G401 (cell line): ENCODE measurements around the gene C1orf116. TPM values are rescaled to one million over a fixed set of nuclear protein-coding genes. Genes with fewer than 3 reads are reported as not detected.
"Not testable (repeated sequence)": the region's sequence is repeated elsewhere in the genome, so short reads cannot be mapped to it uniquely, and the experiment has no call there.

Experiments
- DNase-seq: peaks from one replicate; pipeline ENCODE4 v3.0.0-alpha.2; 2015; ENCODE audit warnings: low spot score
- in situ Hi-C: cut with HindIII; loops from 2 replicates; pipeline ENCODE4 v1.10.0; 2016; ENCODE audit warnings: low sequenced_read_pairs, mixed read lengths
- total RNA-seq: library from RNA; depleted of rRNA; stranded (reverse); fragments of >200 nt; shearing (Covaris generic); gene quantifications from 2 replicates; pipeline ENCODE4 v1.2.3, GENCODE V29; 2014

C1orf116 gene
- total RNA-seq, 1 experiment from 2014 or later: not detected

DNA sequence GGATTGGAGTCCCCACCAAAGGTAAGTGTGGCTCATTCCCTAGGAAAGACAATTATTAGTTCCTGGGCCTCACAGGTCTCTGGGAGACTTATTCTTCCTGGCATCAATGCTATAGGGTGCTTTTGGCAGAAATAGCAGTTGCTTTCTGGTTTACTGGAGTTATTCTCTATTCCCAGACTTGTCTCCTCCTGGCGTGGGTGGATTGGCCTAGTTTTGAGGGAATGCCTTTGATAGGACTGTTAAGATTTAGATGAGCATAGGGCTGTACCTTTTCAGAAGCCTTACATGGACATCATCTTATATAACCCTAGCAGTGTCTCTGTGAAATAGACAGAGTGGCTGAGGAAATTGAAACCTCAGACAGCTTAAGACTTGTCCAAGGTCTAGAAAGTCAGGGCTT is 29.5 kb upstream of the C1orf116 start:
- no peak for DNase-seq
- in situ Hi-C loops: no loop called here

DNA sequence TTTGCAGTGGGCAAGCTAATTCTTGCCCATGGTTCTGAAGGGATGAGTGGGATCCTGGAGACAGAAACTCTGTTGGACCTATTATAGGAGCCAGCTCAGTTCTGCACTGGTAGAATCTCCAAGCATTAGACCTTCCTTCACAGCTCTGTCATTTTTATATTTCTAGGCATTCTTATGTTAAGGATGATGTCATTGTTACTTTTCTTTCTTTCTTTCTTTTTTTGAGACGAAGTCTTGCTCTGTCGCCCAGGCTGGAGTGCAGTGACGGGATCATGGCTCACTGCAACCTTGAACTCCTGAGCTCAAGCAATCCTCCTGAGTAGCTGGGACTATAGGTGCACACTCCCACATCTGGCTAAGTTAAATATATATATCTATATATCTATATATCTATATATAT is 28.0 kb upstream of the C1orf116 start:
- in situ Hi-C loops: no loop called here
- no peak for DNase-seq

DNA sequence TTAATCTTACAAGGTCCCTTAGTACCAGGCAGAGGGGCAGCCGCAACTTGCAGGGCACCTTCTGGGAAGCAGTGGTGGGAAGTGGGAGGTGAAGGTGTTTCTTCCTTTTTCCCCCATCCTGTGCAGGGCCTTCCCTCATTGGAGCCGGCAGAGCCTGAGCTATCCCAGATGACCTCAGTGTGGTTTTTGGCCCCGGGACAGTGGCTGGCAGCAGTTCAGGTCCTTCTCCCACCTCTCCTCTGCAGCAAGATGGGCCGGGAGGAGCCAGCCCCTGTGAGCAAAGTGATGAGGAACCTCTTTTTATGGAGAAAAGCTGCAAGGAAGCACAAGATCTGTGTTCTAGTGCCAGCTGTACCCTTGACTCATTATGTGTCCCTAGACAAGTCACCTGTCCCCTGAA is 27.3 kb upstream of the C1orf116 start:
- in situ Hi-C loops: no loop called here
- DNase-seq: no peak

DNA sequence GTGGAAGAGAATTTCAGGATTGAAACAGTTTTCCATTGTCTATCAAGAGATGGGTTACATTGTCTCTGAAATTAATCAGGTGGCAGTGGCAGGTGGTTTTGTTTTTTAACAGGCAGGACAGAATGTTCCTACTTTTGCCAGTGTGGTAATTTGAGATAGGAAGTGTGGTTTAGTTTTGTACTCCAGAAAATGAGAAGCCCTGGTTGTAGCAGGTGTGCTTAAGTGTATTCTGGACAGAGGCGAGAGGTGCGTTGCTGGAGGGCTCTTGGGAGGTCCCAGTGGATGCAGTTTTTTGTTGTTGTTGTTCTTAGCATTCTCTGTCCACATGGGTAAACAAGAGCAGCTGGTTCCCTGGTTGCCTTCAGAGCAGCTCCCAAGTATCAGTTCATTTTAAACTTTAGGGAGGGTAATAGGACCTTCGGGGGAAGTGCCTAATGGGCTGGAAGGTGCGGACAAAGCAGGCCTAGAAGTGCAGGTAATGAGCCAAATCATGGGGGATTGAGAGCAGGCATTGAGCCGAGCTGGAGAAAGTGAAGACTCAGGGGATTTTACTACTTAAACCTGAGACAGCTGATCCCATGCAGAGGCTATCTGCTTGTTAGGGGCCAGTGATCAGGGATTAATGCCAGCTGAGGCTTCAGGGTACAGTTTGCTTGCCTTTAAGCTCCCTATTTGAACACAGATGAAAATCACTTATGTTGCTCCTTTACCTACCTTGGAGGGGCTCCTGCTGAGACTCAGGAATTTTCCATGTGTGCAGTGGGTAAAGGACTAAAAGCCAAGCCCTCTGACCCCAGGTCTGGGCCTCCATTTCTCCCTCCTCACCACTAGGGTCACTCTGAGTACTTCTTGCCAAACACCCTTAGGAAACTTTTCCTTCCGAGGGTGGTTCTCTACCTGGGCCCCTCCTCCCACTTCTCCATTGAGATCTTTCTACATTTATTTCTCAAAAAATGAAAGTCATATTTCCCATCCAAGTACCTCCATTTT is 26.6 kb upstream of the C1orf116 start:
- no peak for DNase-seq
- in situ Hi-C loops: no loop called here

- in situ Hi-C loops: no loop called here
- DNase-seq: no peak
These were observed 25.7 kb upstream of the C1orf116 start for GRCh38 chr1:207058252-207058651.

- in situ Hi-C loops: no loop called here
- no peak for DNase-seq
These were observed 24.1 kb upstream of the C1orf116 start for GRCh38 chr1:207056673-207057072.

DNA sequence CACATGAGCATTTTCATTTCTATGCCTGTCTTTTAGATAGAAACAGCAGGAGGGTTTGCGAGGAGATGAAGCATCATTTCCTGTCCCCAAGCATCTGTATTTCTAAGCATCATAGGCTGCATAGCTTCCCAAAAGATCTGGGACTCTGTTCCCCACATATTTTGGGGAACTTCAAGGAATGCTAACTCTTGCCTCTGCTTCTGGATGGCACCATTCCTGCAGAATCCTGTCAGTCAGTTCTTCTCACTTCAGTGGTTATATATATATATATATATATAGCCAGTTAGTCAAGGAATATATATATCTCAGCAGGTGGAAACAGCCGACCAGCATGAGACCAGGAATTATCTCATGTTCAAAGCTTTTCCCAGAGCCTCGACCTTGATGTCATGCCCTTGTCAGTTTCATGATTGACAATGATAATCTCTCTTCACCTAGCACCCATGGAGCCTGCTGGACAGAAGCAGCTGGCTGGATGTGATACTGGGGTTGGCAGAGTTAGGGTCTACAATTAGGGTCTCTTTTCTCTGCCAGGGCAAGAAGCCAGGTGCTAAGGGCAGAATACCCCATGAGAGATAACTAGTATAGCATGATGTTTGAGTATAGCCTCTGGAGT is 22.9 kb upstream of the C1orf116 start:
- in situ Hi-C loops: no loop called here
- no peak for DNase-seq

DNA sequence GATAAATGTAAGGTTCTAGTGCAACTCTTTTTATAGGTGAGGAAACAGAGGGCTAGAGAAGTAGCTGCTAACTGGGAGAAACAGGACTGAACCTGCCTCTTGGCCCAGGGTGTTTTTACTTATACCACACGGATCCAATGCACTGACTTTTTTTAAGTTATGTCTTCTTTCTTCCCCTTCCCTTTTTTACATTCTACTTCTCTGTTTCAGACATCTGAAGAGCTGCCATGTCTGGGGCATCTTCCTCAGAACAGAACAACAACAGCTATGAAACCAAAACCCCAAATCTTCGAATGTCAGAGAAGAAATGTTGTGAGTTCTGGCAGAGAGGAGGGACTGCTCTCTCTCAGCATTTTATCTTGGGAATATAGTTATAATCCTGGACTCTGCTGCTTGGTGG is 21.9 kb upstream of the C1orf116 start:
- peak; percentile 3 for DNase-seq
- in situ Hi-C loops: no loop called here

DNA sequence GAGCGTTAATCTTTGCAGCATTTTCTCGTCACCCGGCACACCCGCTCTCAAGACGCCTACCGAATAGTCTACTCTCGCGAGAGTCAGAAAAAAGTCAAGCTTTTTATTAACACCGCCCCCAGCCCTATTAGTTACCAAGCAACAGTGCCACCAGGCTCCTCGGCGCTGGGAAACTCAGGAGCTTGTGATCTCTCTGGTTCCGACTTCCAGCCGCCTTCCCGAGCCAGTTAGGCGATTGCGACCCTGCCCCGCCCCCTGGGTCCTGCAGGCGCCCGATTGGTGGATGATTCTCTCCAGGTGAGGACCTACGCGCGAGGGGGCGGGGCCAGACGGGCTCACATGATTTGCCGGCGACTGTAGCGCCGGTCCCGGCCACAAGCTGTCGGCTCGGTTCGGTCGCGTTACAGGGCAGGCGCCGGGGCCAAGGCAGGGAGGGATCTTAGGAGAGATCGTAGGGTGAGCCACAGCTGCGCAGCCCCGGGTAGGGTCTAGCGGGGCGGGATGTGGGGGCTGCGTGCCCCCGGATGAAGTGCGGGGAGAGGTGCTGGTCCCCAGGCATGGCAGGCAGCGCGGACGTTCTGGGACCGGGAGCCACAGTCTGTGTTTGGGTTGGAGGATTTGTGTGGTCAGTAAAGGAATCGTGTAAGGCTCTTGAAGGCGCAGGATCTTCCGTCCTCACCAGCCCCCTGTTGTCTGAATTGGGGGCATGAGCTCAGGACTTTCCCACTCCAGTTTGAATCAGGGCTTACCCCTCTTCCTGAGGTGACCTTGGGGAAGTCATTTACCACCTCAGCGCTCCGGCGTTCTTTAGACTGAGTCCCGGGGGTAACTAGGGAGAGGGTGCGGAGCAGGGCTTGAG is 20.6 kb upstream of the C1orf116 start, which contains the start of gene PFKFB2:
Gene PFKFB2 (plus strand): TSS at position 365 of the 859 bp plus-strand sequence. CDS start 1,443 bp downstream, outside the sequence.
- in situ Hi-C loops: no loop called here
- DNase-seq: peak; percentile 99

GRCh38 chr1:207051191-207051943 is 18.8 kb upstream of the C1orf116 start, which contains the start of gene YOD1:
Gene YOD1, minus strand, starts transcription at chr1:207051208. Its CDS starts 178 bp downstream, at chr1:207051030.
- in situ Hi-C loops: no loop called here
- no peak for DNase-seq

DNA sequence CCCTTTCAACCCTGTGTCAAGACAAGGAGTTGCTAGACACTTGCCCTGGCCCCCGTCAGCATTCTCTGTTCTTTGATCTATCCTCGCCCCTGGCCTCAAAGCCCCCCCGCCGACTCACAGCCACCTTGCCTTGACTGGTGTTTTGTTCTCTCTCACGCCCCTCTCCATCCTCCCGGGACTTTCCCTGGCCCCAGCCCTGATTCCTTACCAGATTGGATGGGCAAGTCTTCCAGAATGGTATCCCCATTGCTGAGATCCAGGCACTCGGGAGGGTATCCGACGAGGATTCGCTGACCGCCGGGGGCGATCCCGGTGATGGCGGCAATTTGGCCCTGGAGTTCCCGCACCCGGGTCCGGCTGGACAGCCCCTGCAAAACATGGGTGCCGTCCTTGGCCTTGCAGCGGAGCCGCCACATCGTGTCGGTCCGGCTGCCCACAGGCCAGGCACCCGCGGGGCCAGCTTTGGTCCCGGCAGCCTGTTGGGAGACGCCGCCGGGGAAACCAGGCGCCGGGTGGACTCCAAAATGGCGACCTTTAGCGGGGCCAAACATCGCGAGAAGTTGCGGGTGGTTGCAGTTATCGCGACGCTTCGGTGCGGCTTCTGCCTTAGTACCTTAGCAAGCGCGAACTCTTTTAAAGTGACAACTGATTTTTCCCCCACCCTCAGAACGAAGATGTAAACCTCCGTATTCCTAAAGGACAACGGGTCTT is 18.1 kb upstream of the C1orf116 start:
- in situ Hi-C loops: no loop called here
- DNase-seq: peak; percentile 92

DNA sequence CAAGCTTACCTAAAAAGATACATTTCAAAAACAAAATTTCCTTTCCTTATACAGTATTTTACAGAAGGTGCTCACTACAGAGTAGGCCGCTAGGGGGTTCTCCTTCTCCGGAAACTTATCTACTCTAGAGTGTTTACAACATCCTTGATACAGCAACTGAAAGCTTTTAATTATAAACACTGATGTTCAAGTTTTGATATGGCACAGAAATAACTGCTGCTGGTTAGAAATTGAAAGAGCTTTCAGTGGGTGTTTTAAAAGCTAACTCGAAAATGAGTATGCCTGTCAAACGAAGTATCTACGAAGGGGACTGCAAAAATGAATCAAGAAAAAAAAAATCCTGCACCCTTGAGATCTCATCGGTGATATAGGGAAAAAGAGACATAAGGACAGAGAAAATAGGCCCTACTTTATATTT is 17.4 kb upstream of the C1orf116 start:
- peak; percentile 74 for DNase-seq
- in situ Hi-C loops: no loop called here

- in situ Hi-C loops: no loop called here
- DNase-seq: no peak
These were observed 17.0 kb upstream of the C1orf116 start for GRCh38 chr1:207049514-207049913.

- no peak for DNase-seq
- in situ Hi-C loops: no loop called here
These were observed 16.5 kb upstream of the C1orf116 start for GRCh38 chr1:207049054-207049453.

- in situ Hi-C loops: no loop called here
- DNase-seq: no peak
These were observed 15.5 kb upstream of the C1orf116 start for GRCh38 chr1:207048041-207048440.

GRCh38 chr1:207047505-207047904 is 14.9 kb upstream of the C1orf116 start:
- no peak for DNase-seq
- in situ Hi-C loops: no loop called here

- DNase-seq: no peak
- in situ Hi-C loops: no loop called here
These were observed 12.9 kb upstream of the C1orf116 start for GRCh38 chr1:207045453-207045852.

- DNase-seq, in situ Hi-C loops: not testable (repeated sequence)
These were observed 8.8 kb upstream of the C1orf116 start for GRCh38 chr1:207041397-207041796.
